ENCODE measurements around the gene TRPM6.
"Not testable (repeated sequence)": the region's sequence is repeated elsewhere in the genome, so short reads cannot be mapped to it uniquely, and the experiment has no call there.

Gene TRPM6, protein sequence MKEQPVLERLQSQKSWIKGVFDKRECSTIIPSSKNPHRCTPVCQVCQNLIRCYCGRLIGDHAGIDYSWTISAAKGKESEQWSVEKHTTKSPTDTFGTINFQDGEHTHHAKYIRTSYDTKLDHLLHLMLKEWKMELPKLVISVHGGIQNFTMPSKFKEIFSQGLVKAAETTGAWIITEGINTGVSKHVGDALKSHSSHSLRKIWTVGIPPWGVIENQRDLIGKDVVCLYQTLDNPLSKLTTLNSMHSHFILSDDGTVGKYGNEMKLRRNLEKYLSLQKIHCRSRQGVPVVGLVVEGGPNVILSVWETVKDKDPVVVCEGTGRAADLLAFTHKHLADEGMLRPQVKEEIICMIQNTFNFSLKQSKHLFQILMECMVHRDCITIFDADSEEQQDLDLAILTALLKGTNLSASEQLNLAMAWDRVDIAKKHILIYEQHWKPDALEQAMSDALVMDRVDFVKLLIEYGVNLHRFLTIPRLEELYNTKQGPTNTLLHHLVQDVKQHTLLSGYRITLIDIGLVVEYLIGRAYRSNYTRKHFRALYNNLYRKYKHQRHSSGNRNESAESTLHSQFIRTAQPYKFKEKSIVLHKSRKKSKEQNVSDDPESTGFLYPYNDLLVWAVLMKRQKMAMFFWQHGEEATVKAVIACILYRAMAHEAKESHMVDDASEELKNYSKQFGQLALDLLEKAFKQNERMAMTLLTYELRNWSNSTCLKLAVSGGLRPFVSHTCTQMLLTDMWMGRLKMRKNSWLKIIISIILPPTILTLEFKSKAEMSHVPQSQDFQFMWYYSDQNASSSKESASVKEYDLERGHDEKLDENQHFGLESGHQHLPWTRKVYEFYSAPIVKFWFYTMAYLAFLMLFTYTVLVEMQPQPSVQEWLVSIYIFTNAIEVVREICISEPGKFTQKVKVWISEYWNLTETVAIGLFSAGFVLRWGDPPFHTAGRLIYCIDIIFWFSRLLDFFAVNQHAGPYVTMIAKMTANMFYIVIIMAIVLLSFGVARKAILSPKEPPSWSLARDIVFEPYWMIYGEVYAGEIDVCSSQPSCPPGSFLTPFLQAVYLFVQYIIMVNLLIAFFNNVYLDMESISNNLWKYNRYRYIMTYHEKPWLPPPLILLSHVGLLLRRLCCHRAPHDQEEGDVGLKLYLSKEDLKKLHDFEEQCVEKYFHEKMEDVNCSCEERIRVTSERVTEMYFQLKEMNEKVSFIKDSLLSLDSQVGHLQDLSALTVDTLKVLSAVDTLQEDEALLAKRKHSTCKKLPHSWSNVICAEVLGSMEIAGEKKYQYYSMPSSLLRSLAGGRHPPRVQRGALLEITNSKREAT (N-terminal part only)

DNA sequence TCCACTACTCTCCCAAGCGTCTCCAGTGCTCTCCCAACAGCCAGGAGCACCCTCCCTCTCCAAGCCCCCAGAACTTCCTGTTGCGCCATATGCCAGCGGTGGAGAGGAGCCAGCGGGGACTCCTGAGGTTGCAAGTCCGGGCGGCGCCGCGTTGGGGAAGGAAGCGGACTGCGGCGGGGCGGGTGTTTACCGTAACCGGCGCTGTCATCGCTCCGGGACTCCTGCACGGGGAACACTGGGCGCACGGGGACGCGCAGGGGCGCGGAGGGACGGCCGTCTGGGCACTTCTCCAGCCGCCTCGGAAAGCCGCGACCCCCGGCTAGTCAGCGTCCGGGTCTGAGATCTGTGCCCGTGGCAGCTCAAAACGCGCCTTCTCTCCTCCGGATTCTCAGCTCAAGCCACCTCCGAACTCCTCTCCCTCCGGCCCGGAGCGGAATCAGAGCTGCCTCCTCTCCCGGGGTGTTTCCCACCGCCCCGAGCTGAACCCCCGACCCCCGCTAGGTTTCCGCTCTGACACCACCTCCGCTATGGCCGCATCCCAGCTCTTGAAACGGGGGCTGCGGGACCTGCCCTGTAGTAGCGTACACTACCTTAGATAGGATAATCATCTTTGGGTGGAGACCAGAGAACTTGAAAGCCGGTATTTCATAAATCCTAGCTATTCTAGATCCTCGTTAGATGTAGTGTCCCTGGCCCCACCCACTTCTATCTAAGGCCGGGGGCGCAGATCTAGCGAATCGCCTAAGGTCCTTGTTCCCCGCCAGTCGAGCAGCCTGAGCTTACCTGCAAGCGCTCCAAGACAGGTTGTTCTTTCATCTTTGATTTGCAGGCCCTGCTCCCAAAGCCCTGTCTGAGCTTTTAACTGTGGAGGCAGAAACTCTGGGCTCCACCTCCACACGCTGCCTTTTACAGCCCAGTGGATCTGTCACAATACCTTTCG lies at the start of gene TRPM6:
Gene TRPM6 (minus strand): TSS at position 881 of the 940 bp plus-strand sequence. CDS start 65 bp downstream, at position 816.
- no peak for DNase-seq

DNA sequence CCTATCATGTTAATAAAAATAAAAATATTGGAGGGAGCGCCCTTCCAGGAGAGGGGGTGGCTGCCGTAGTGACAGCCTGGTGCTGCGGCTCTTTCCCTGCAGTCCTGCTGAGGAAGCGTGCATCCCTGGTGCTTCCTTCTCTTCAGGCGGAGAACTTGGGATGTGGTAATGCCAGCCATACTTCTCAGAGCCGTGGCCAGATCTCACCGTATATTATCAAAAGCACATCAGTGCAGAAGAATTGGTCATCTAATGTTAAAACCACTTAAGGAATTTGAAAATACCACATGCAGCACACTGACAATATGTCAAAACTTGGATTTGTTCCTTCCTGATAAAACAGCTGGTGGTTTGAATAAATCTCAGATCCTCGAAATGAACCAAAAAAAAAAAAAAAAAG lies 47.3 kb upstream of the TRPM6 start:
- no peak for DNase-seq

DNA sequence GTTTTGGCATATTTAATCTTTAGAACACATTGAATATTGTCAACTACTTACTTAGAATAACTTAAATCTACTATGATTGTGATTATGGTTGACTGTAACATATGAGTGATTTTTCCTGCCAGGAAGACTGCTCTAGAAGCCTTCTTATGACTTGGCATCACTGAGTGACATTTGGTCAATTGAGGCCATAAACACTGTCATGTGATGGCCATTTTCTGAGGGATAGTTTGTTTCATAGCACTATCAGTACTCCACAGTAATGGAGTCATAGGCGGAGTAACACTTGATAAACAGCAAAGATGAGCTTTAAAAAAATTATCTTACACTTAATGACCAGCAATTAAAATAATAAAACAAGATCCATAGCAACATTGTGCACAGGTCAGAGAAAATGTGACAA lies 34.0 kb upstream of the TRPM6 start:
- DNase-seq = no peak

DNA sequence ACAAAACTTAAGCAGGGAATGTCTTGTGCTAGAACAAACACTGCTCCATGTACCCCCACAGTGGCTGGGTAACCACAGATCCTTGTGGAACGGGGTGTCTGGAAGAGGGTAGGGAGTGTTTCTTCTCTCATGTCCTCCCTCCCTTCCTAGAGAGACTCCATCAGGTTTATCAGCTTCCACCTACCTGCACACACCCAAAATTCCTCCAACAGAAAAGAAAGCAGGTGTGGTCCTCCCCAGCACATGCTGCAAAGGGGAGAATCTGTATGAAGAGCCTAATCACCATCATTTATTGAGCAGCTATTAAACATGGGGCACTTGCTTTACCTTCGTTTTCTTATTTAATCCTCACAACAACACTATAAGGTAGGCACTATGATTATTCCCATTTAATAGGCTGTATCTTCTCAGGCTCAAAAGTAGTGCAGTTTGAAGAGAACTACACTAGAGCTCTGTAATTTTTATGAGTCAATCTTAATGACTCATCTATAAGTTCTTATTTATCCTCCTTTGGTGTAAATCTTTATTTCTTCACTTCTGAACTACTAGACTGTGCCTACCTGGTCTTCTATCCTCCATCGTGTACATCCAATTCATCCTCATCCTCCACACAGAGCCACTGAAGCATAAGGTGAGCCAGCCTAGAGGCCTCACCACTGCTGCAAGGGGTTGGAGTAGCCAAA lies 33.4 kb upstream of the TRPM6 start:
- no peak for DNase-seq

- no peak for DNase-seq
Measured at GRCh38 chr9:74910036-74910435, 22.3 kb upstream of the TRPM6 start.

GRCh38 chr9:74908665-74909064 lies 20.9 kb upstream of the TRPM6 start:
- DNase-seq = no peak

- no peak for DNase-seq
Measured at GRCh38 chr9:74907085-74907484, 19.4 kb upstream of the TRPM6 start.

DNA sequence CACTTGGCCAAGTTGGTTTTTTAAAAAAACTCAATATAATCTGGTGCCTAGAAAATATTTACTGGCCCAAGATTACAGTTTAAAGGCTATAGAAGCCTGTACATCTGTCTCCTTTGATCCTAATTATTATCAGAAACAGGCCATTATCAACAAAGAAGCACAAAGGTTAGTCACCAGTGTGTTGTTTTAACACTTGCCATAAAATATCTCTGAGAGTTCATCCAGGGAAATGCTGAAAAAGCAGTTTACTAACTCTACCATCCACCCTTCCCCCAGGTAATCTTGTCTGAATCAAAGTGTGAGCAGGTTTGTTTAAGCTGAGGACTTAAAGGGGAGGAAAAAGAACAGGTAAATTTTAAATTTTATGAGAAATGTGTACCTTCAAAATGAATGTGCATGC lies 13.3 kb upstream of the TRPM6 start:
- DNase-seq = no peak

- not testable (repeated sequence) for DNase-seq
Measured at GRCh38 chr9:74888449-74888848, 728 bp upstream of the TRPM6 start.

DNA sequence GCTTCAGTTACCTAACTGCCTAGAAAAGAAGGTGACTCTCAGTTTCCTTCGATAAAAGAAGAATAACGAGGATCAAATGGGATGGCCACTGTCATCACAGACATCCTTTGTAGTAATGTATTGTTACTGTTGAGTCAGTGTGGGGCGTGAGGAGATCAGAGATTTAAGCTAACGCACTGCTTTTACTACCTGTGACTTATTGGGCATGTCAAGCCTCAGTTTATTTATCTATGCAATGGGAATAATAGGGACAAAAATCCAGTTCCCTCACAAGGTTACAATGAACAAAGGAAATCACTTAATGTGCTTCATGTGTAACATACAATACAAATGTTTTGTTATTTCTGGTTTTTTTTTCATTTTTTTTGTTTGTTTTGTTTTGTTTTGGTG lies 255 bp upstream of the TRPM6 start:
- no peak for DNase-seq

DNA sequence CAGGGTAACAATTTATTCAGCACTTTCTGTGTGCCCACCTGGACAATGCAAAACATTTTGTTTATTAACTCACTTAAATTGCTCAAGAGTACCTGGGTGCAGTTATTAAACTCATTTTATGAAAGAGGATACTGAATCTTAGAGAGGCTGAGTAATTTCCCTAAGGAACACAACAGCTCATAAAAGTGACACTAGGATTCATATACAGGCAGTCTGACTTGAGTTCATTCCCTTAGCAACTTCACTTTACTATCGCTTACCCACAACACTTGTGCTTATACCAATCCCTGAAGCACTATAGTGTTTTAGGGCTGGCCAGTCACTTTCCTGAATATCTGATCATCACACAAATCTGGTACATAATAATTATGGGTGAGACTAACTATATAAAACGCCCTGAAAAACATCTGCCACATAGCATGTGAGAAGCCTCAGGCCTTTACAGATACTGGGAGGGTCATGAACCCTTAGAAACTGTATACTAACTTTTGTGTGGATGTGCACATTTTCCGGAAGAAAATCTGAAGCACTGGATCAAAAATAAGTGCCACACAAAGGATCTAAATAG lies 11.3 kb downstream of the TRPM6 start:
- no peak for DNase-seq

- no peak for DNase-seq
Measured at GRCh38 chr9:74875656-74876055, 12.1 kb downstream of the TRPM6 start.

GRCh38 chr9:74874220-74874619 lies 13.5 kb downstream of the TRPM6 start:
- no peak for DNase-seq

DNA sequence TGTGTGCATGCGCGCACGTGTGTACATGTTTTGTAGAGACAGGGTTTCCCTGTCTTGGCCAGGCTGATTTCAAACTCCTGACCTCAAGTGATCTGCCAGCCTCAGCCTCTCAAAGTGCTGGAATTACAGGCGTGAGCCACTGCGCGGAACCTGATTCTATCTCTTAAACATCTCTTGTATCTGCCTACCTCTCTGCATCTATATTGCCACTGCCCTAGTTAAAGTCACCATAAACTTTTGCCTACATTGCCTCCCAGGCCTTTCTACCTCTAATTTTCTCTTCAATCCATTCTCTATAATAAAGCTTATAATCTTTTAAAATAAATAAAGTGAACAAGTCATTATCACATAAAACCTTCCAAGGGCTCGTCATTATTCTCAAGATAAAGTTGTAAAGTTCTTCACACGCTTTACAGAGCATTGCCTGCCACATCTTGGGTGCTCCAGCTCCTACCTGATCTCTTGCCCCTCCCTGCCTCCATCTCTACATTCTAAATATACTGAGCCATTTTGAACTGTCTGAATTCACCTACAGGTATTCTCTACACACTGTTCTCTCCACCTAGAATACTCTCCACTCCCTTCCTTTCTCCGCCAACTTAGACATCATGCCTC lies 15.0 kb downstream of the TRPM6 start:
- DNase-seq = no peak

- DNase-seq = no peak
Measured at GRCh38 chr9:74867483-74867882, 20.2 kb downstream of the TRPM6 start.

- no peak for DNase-seq
Measured at GRCh38 chr9:74865177-74865576, 22.5 kb downstream of the TRPM6 start.

- DNase-seq = no peak
Measured at GRCh38 chr9:74861773-74862474, 25.8 kb downstream of the TRPM6 start.

GRCh38 chr9:74861071-74861470 lies 26.6 kb downstream of the TRPM6 start:
- no peak for DNase-seq

GRCh38 chr9:74860247-74860646 lies 27.5 kb downstream of the TRPM6 start:
- not testable (repeated sequence) for DNase-seq

GRCh38 chr9:74859786-74860185 lies 27.9 kb downstream of the TRPM6 start:
- no peak for DNase-seq
